Left forelimb (tissue), 1 donor: ENCODE measurements around the gene SAP30BP.

Experiments
- DNase-seq: peaks from one replicate; pipeline ENCODE4 v3.0.0-alpha.2; 2018; ENCODE audit warnings: low spot score

Gene SAP30BP

GRCh38 chr17:75666959-75667790 is at the start of gene SAP30BP, which contains the start of gene RECQL5:
SAP30BP (plus strand) TSS chr17:75667338; CDS start chr17:75667373, 35 bp downstream.
RECQL5 (minus strand) TSS chr17:75667154; CDS start chr17:75666557, 597 bp downstream.
- peak; percentile 97 for DNase-seq

- no peak for DNase-seq
Observed at GRCh38 chr17:75617675-75618074, 49.5 kb upstream of the SAP30BP start.

- no peak for DNase-seq
Observed at GRCh38 chr17:75619506-75620431, 47.4 kb upstream of the SAP30BP start.

- no peak for DNase-seq
Observed at GRCh38 chr17:75621489-75621888, 45.6 kb upstream of the SAP30BP start.

GRCh38 chr17:75622076-75622475 is 45.1 kb upstream of the SAP30BP start:
- no peak for DNase-seq

- DNase-seq, result no peak
Observed at GRCh38 chr17:75622771-75623273, 44.3 kb upstream of the SAP30BP start.

GRCh38 chr17:75623386-75623785 is 43.8 kb upstream of the SAP30BP start:
- DNase-seq, result no peak

- DNase-seq, result no peak
Observed at GRCh38 chr17:75624021-75624420, 43.1 kb upstream of the SAP30BP start.

- DNase-seq, result no peak
Observed at GRCh38 chr17:75624714-75625345, 42.3 kb upstream of the SAP30BP start.

- no peak for DNase-seq
Observed at GRCh38 chr17:75625813-75626486, 41.2 kb upstream of the SAP30BP start.

- DNase-seq, result no peak
Observed at GRCh38 chr17:75626496-75627038, 40.6 kb upstream of the SAP30BP start.

GRCh38 chr17:75627094-75627493 is 40.0 kb upstream of the SAP30BP start:
- no peak for DNase-seq

- no peak for DNase-seq
Observed at GRCh38 chr17:75628425-75628824, 38.7 kb upstream of the SAP30BP start.

- no peak for DNase-seq
Observed at GRCh38 chr17:75629157-75629556, 38.0 kb upstream of the SAP30BP start.

GRCh38 chr17:75630071-75630917 is 36.8 kb upstream of the SAP30BP start:
- no peak for DNase-seq

- DNase-seq, result no peak
Observed at GRCh38 chr17:75631353-75631752, 35.8 kb upstream of the SAP30BP start.

GRCh38 chr17:75632428-75632827 is 34.7 kb upstream of the SAP30BP start:
- no peak for DNase-seq

- peak; percentile 90 for DNase-seq
Observed at GRCh38 chr17:75632863-75633485, 34.2 kb upstream of the SAP30BP start, which contains the start of gene SMIM5. SMIM5 (plus strand) TSS chr17:75633434; CDS start chr17:75640202, 6,768 bp downstream.
